ENCODE results near the gene ZIC5. TPM values are rescaled to one million over a fixed set of nuclear protein-coding genes. Genes with fewer than 3 reads are reported as not detected.

ZIC5 gene
- total and polyA plus RNA-seq, 9 of the 15 experiments (the other 6 are each of a cell fraction or from before 2014, with no cell fraction given): 0.57 to 2.0 (median 1.1) TPM

DNA sequence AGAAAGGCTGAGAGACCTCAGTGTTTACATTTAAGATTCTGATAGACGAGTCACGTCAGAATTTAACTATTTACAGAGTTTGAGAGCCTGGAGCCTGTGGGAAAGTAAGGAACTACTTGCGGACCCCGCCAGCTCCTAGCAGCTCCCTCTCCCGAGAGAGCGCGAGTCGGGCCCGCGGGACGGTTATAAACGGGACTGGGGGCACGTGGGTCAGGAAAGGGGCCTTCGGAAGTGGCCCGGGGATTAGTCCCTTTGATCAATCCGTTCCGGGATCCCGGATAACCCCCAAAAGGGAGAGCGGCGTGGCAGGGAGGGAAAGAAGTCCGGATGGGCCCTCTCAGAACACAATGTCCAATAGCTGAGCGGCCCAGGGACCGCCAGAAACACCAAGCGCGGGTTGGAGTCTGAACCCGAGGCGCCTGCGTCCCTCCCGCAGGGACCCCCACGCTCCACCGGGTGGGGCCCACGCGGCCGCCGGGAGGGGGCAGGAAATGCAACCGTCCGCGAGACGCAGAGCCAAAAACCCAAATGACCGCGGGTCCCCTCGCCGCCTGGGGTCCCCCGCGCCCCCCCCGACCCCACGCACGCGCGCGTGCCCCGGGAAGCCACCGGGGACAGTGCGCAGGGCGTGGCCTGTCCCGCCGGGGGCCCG lies 3.6 kb downstream of the ZIC5 start:
- no peak for FAIRE-seq
- no peak for ATAC-seq
- no peaks in the 10 kb centered on the region for H4K20me1 ChIP-seq (replicated peaks; ENCODE audit: control insufficient read depth, insufficient read depth, low read length)
- H2AFZ ChIP-seq (ENCODE audit: low read depth, low read length): no peak overlapping the region
- ChIA-PET POLR2A (no interaction called here), CTCF (ENCODE audit: low intra/inter-chr PET ratio) (no interaction called here)
- peaks cover 12% of the 10 kb centered on the region; the same call in 1 of the 3 replicates for H3K36me3 ChIP-seq (ENCODE audit: control insufficient read depth, insufficient read depth, low read length)
- no peak overlapping the region for H3K4me3 ChIP-seq
- WGBS (ENCODE audit: insufficient coverage, low coverage, missing lambda C conversion rate): 90% methylated on average over 7 of the region's 58 CpGs
- TF ChIP-seq ELF4 (CRISPR knock-in tag; IDR thresholded peaks at IDR 0.05): no peak
- TF ChIP-seq, protein P1, sequence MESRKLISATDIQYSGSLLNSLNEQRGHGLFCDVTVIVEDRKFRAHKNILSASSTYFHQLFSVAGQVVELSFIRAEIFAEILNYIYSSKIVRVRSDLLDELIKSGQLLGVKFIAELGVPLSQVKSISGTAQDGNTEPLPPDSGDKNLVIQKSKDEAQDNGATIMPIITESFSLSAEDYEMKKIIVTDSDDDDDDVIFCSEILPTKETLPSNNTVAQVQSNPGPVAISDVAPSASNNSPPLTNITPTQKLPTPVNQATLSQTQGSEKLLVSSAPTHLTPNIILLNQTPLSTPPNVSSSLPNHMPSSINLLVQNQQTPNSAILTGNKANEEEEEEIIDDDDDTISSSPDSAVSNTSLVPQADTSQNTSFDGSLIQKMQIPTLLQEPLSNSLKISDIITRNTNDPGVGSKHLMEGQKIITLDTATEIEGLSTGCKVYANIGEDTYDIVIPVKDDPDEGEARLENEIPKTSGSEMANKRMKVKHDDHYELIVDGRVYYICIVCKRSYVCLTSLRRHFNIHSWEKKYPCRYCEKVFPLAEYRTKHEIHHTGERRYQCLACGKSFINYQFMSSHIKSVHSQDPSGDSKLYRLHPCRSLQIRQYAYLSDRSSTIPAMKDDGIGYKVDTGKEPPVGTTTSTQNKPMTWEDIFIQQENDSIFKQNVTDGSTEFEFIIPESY (CRISPR knock-in tag; IDR thresholded peaks at IDR 0.05): peak; percentile 80
- H3K4me1 ChIP-seq (replicated peaks in 1 of 2; ENCODE audit: control insufficient read depth in 2 of 2, insufficient read depth in 2 of 2, low read length in 2 of 2): peaks cover 0 to 40% of the 10 kb centered on the region in 2 experiments; a peak in 3 of 5 replicates
- peaks cover 14% of the 10 kb centered on the region; the same call in 2 of the 3 replicates for H3K79me2 ChIP-seq (ENCODE audit: control insufficient read depth, insufficient read depth, low read length)
- BruUV-seq (replicated peaks): no TSS peak
- no peaks in the 10 kb centered on the region for H3K9me3 ChIP-seq (replicated peaks; ENCODE audit: control insufficient read depth, insufficient read depth, low read depth, low read length)
- H3K4me2 ChIP-seq (ENCODE audit: insufficient read depth, low read length): no peak overlapping the region
- H3K9ac ChIP-seq (ENCODE audit: insufficient read depth in 1 of 2, low read depth in 2 of 2, low read length in 2 of 2): no peak overlapping the region
- no peak overlapping the region for H3K27ac ChIP-seq (ENCODE audit: extremely low read depth, low read depth, low read length)
- no peaks in the 10 kb centered on the region for H3K27me3 ChIP-seq (ENCODE audit: control insufficient read depth in 2 of 2, insufficient read depth in 2 of 2, low read length in 2 of 2)
- no peaks in the 10 kb centered on the region for H3K9me1 ChIP-seq (ENCODE audit: control insufficient read depth, insufficient read depth, low read length)
- in situ Hi-C loops (cut with MboI) (no loop called here), intact Hi-C loops (cut with micrococcal nuclease) (no loop called here)
- DNase-seq (ENCODE audit: extremely low read depth in 1 of 4, low spot score in 3 of 4): peak in 1 of 4 experiments; percentile 18

DNA sequence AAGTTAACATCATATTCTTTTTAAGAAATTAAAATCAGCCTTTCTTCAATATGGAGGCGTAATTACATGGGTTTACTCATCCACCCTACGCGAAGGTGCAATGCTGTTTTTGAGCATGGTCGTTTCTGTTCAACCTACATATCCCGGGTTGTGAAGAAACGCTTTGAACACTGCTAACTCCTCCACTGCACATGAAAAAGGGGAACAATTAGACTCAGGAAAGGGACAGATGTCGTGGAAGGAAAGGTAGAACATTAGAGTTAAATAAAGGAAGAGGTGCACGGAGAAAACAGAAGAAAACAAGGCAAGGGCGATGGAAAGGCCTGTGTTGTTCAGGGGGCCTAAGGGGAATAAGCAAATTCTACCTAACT lies 4.1 kb downstream of the ZIC5 start:
- H3K4me1 ChIP-seq (replicated peaks in 1 of 2; ENCODE audit: control insufficient read depth in 2 of 2, insufficient read depth in 2 of 2, low read length in 2 of 2): peaks cover 0 to 40% of the 10 kb centered on the region in 2 experiments; a peak in 3 of 5 replicates
- ATAC-seq (no peak), FAIRE-seq (no peak), DNase-seq (ENCODE audit: extremely low read depth in 1 of 4, low spot score in 3 of 4) (no peak)
- H3K4me2 ChIP-seq (ENCODE audit: insufficient read depth, low read length): no peak overlapping the region
- CTCF ChIA-PET (ENCODE audit: low intra/inter-chr PET ratio): no interaction called here
- WGBS (ENCODE audit: insufficient coverage, low coverage, missing lambda C conversion rate): 91% methylated on average over 9 of the region's 9 CpGs
- H3K9me1 ChIP-seq (ENCODE audit: control insufficient read depth, insufficient read depth, low read length): no peaks in the 10 kb centered on the region
- no peak overlapping the region for H2AFZ ChIP-seq (ENCODE audit: low read depth, low read length)
- no peak overlapping the region for H3K4me3 ChIP-seq
- no peaks in the 10 kb centered on the region for H3K9me3 ChIP-seq (replicated peaks; ENCODE audit: control insufficient read depth, insufficient read depth, low read depth, low read length)
- H3K27me3 ChIP-seq (ENCODE audit: control insufficient read depth in 2 of 2, insufficient read depth in 2 of 2, low read length in 2 of 2): no peaks in the 10 kb centered on the region
- POLR2A ChIA-PET: no interaction called here
- intact Hi-C loops (cut with micrococcal nuclease): no loop called here
- peaks cover 12% of the 10 kb centered on the region; the same call in 1 of the 3 replicates for H3K36me3 ChIP-seq (ENCODE audit: control insufficient read depth, insufficient read depth, low read length)
- no TSS peak for BruUV-seq (replicated peaks)
- no peak overlapping the region for H3K27ac ChIP-seq (ENCODE audit: extremely low read depth, low read depth, low read length)
- in situ Hi-C loops (cut with MboI): no loop called here
- peaks cover 14% of the 10 kb centered on the region; the same call in 2 of the 3 replicates for H3K79me2 ChIP-seq (ENCODE audit: control insufficient read depth, insufficient read depth, low read length)
- H3K9ac ChIP-seq (ENCODE audit: insufficient read depth in 1 of 2, low read depth in 2 of 2, low read length in 2 of 2): no peak overlapping the region
- H4K20me1 ChIP-seq (replicated peaks; ENCODE audit: control insufficient read depth, insufficient read depth, low read length): no peaks in the 10 kb centered on the region
- TF ChIP-seq DDX20 (tag; IDR thresholded peaks at IDR 0.05; ENCODE audit: low read depth) (no peak), MTA2 (IDR thresholded peaks at IDR 0.05; ENCODE audit: low read depth) (no peak)
- TF ChIP-seq, protein P2, sequence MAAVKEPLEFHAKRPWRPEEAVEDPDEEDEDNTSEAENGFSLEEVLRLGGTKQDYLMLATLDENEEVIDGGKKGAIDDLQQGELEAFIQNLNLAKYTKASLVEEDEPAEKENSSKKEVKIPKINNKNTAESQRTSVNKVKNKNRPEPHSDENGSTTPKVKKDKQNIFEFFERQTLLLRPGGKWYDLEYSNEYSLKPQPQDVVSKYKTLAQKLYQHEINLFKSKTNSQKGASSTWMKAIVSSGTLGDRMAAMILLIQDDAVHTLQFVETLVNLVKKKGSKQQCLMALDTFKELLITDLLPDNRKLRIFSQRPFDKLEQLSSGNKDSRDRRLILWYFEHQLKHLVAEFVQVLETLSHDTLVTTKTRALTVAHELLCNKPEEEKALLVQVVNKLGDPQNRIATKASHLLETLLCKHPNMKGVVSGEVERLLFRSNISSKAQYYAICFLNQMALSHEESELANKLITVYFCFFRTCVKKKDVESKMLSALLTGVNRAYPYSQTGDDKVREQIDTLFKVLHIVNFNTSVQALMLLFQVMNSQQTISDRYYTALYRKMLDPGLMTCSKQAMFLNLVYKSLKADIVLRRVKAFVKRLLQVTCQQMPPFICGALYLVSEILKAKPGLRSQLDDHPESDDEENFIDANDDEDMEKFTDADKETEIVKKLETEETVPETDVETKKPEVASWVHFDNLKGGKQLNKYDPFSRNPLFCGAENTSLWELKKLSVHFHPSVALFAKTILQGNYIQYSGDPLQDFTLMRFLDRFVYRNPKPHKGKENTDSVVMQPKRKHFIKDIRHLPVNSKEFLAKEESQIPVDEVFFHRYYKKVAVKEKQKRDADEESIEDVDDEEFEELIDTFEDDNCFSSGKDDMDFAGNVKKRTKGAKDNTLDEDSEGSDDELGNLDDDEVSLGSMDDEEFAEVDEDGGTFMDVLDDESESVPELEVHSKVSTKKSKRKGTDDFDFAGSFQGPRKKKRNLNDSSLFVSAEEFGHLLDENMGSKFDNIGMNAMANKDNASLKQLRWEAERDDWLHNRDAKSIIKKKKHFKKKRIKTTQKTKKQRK (IDR thresholded peaks at IDR 0.05; ENCODE audit: borderline replicate concordance, low read depth, low read length): no peak

Data from K562 (cell line).